ENCODE results near the gene WNT6. TPM values are rescaled to one million over a fixed set of nuclear protein-coding genes. Genes with fewer than 3 reads are reported as not detected.

WNT6 gene
- polyA plus RNA-seq (ENCODE audit: insufficient read length), result 0.45 TPM

DNA sequence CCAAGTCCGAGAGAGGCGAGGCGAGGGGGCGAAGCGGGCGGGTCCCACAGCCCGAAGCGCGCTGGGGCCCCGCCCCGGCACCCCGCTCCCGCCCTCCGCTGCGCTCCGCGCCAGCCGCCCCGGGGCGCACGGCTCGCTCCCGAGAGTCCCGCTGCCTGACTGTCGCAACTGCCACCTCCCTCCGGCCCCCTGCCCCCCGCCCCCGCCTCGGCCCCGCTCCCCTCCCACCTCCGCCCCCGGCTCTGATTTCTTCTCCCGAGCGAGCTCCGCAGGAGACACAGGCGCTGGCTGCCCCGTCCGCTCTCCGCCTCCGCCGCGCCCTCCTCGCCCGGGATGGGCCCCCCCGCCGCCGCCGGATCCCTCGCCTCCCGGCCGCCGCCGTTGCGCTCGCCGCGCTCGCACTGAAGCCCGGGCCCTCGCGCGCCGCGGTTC is at the start of gene WNT6:
TSS of gene WNT6 (plus strand) at position 250 of the 432 bp plus-strand sequence. CDS start 233 bp downstream, outside the sequence.
- DNase-seq, result no peak

DNA sequence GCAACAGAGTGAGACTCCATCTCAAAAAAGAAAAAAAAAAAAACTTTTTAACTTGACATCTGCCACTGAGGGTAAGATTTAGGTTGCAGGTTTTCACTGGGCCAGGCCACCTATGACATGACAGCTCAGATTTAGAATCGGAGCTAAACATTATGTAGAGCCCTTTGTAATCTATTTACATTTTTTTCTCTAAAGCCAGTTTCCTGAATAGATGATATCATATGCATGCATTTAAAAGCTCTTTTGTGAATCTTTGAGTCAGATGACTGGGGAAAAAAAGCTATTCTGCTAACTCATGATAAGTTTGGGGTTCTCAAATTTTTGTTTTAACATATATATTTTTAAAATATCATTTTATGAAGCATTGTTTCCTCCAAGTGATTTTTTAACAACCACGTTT is 49.3 kb upstream of the WNT6 start:
- no peak for DNase-seq

DNA sequence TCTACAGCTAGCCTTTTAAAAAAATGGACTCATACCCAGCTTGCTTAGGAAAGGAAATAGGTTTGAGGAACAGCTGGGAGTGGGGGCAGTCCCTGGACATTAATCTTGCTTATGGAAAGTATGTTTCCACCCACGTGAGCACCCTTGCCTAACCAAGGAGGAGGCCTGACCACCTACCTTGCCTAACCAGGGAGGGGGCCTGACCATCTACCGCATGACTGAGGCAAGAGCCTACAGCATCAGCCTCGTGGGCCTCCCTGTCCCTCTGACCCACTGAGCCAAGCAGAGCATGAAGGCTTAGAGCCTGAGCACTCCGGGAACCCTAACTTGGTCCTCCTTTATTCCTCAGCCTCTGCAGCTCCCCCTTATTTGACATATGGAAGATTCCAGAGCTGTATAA is 48.2 kb upstream of the WNT6 start:
- no peak for DNase-seq

DNA sequence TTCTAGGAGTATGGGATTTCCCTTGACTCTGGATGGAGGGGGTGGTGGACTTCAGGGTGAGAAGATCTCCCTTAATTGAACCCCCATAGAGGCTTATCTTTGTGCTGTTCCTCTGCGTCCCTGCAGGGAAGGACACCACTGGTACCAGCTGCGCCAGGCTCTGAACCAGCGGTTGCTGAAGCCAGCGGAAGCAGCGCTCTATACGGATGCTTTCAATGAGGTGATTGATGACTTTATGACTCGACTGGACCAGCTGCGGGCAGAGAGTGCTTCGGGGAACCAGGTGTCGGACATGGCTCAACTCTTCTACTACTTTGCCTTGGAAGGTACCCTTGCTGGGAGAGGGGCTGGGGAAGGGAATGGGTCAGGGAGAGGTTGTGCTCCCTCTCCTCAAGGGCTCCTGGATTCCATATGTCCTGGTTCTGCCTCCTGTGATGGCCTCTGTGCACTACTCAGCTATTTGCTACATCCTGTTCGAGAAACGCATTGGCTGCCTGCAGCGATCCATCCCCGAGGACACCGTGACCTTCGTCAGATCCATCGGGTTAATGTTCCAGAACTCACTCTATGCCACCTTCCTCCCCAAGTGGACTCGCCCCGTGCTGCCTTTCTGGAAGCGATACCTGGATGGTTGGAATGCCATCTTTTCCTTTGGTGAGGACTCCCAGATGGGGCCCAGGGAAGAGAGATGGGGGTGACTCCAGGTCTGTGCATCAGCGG is 47.3 kb upstream of the WNT6 start:
- DNase-seq, result no peak

DNA sequence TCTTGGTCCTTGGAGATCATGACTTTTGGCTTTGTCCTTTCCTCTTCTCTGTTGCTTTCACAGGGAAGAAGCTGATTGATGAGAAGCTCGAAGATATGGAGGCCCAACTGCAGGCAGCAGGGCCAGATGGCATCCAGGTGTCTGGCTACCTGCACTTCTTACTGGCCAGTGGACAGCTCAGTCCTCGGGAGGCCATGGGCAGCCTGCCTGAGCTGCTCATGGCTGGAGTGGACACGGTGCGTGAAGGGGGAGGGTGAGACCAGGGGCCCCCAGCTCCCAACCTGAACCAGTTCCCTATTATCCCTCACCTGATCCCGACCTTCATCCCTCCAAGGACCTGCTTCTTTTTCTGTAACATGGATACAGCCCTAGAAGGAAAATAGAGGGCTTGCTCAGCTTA is 46.7 kb upstream of the WNT6 start:
- no peak for DNase-seq

DNA sequence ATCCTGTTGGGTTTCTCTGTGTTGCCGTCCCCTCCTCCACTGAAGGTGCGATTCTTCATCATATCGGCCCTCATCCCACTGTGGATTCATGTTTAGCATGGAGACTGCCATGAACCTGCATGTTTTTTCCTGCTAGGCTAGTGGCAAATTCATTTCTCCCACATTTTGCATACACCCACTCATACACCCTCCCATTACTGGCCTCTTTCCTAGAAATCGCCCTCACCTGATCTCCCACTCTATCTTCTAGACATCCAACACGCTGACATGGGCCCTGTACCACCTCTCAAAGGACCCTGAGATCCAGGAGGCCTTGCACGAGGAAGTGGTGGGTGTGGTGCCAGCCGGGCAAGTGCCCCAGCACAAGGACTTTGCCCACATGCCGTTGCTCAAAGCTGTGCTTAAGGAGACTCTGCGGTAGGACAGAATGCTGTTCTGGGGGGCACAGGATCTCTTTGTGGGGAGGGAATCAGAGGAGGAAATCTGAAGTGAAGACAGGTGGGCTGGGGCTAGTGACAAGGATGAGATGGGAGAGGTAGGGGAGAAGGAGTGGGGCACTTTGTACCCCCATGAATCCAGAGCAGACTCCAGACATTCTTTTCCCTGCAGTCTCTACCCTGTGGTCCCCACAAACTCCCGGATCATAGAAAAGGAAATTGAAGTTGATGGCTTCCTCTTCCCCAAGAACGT is 45.7 kb upstream of the WNT6 start:
- DNase-seq, result no peak

DNA sequence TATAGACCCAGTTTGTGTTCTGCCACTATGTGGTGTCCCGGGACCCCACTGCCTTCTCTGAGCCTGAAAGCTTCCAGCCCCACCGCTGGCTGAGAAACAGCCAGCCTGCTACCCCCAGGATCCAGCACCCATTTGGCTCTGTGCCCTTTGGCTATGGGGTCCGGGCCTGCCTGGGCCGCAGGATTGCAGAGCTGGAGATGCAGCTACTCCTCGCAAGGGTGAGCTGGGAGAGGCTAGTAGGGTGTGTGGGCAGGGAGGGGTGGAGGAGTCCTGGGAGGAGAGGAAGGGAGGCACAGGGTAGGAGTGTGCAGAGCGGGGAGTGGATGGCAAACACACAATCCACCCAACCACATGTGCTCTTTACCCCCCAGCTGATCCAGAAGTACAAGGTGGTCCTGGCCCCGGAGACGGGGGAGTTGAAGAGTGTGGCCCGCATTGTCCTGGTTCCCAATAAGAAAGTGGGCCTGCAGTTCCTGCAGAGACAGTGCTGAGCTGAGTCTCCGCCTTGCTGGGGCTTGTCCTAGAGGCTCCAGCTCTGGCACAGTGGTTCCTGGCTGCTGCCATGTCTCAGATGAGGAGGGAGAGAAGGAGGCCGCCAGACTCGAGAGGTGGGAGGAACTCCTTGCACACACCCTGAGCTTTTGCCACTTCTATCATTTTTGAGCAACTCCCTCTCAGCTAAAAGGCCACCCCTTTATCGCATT is 44.9 kb upstream of the WNT6 start:
- no peak for DNase-seq

DNA sequence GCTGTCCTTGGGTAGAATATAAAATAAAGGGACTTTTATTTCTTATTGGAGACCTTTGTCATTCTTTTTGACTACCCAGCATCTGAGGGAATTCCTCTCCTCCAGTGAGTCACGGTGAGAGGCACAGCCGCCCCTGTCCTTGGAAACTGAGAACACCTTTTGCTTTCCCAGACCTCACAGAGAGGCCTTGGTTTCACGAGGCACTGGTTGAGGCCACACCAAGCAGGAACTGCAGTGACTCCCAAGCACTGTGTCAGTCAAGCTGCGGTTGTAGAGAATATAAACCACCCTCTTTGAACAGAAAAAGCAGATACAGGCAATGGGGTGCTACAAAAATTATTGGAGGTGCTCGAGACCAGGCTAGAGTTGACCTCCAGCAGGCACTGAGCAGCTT is 44.4 kb upstream of the WNT6 start:
- no peak for DNase-seq

DNA sequence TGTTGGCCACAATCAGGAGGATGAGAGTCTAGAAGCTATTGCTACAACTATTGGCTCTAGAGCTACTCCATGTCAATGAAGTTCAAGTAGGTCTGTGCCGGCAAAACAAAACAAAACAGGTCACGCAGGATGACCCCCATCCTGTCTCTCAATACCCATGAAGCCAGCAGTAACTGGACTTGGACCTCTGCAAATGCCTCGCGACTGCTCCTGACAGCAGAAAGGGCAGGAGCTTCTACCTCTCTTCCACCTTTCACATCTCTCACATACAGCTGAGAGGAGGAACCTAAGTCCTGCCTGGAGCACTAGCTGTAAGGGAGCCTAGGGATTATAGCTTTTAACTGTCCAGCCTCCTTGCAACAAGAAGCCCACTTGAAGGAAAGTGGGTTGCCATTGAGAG is 44.0 kb upstream of the WNT6 start:
- DNase-seq, result no peak

DNA sequence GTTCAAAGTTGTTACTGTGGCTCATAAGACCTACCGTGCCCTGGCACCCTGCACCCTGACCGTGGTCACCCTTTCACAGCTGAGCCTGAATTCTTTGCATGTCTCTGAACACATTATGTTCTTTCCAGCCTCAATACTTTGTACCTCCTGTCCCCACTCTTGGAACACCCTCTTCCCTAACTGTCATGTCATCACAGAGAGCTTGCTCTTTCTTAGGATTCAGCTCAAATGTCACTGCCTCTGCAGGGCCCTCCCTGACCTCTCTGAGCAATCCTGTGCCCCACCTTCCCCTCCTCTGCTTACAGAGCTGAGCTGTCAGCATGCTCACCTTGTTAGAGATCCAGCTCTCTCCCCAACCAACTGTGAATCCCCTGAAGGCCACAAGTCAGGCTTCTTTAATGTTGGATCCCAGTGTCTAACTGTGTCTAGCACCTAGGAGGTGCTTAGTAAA is 43.0 kb upstream of the WNT6 start:
- no peak for DNase-seq

DNA sequence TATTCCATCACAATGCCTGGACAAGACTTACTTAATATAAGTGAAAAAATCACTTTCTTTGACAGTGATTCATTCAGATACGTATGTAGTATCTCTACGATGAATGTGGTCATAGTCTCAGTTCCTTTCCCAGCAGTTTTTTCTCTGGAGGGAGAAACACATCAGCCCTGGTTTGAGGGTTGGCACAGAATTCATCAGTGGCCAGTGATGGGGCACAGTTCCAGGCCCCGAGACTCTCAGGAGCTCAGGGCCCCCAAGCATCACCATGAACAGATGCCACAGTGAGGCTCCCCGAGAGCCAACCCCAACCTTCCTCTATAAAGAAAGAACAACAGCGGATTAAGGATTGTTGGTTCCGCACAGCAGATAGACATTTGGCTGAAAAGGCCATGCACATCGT is 40.5 kb upstream of the WNT6 start:
- DNase-seq, result no peak

DNA sequence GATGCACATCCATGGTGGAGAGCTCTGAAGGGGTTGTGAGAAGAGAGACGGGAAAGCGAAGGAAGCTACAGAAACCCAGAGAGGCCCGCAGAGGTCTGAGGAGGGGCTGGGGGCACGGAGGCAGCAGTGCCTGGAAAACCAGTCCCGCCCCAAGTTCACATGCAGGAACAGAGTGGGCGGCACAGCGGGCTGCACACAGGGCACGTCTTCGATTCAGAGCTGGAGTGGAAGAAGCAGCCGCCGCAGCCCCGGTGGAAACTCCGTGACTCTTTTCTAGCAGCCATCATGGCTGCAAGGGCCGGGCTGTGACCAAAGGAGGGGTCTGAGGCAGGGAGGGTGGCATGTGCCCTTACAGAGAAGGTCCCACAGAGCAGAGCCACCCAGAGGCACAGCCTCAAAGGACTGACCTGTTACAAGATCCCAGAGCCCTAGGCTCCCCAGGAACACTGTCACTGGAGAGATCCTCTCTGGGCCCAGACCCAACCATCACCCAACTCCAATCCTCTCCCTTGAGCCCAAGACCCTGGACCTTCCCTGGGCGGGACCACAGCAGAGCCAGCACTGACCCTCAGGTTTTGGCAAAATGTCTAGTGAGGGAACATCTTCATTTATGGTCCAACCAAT is 38.7 kb upstream of the WNT6 start:
- DNase-seq, result no peak

DNA sequence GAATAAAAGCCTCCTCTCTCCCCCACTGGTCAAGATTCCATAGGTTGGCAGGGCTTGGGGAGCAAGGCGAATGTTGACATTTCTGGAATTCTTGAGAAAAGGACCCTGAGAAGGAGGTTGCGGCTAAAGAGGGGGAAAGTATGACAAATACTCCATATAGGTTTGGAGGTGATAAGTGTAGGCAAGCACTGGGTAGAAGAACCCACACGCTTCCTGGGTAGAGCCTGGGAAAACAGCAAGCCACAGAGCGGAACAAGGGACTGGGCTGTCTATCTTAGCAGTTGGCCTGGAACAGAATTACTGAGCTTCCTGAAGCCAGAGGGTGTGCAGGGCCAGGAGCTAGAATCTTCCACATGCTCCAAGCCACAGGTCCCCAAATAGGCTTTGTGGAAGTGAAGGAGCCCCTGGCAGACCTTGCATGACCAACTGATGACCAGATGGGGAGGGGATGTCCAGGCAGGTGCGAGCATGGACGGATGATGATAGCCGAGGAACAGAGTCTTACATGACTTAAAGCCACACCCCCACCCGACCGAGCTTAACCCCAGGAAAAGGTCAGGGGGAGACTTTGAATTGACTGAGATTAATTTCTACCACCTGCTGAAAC is 37.9 kb upstream of the WNT6 start:
- no peak for DNase-seq

DNA sequence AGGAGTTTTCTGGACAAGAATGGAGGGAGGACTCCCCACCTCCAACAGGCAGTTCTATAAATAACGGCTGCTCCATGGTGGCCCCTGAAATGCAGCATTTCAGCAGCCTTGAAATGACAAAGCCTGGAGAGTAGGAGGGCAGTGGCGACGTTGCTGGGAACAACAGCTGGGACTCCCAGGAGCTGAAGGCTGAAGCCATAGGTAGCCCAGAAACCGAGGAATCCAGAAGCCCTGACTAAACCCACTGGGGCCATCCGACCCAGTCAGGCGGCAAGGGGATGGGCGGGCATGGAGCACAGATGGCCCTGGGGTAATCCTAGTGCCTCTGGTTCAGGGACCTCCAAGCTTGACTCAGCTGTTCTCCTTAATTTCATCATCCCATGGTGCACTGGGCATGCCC is 37.0 kb upstream of the WNT6 start:
- no peak for DNase-seq

DNA sequence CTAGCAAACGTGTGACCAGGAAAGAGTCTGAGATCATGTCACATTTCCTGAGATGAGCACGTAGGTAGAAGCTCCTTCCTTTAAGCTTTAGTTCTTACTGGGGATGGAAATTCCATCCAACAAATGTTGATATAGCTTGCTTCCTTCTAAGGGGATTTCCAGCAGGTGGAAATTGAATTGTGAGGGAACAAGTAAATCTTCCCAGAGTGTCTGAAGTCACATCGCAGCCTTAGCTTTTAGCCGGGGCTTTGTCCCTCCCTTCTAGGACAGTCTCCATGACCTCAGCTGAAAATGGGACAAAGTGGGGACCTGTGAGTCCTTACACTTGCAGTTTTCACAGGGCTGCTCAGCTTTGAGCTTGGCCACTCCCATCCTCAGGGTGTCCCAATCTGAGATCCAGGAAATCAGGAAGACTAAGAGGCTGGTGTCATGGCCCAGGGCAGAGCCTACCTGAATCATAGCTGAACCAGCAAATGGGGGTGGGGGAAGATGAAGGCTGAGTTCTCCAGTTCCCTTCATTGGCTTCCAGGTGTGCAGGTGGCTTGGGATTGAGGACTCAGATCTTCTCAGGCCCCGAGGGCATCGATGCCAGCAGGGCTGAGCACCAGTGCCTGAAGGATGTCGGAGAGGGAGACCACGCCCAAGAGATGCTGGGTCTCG is 36.3 kb upstream of the WNT6 start:
- DNase-seq, result no peak

DNA sequence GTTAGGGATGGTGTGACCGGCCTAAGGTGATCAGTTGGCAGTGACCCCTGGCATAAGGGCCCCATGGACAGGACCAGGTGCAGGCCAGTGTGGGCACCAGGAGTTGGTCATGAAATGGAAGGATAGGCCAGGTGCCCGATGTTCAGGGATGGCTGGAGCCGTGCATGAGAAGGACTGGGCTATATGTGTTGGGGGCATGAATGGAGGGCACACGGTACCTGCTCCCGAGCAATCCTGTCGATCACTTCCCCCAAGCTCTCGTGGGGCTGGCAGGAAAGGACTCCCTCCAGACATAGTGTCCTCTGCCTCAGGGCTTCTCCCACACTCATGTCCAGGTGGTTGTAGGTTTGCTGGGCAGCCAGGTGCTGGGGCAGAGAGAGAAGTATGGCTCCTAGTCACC is 35.6 kb upstream of the WNT6 start:
- no peak for DNase-seq

DNA sequence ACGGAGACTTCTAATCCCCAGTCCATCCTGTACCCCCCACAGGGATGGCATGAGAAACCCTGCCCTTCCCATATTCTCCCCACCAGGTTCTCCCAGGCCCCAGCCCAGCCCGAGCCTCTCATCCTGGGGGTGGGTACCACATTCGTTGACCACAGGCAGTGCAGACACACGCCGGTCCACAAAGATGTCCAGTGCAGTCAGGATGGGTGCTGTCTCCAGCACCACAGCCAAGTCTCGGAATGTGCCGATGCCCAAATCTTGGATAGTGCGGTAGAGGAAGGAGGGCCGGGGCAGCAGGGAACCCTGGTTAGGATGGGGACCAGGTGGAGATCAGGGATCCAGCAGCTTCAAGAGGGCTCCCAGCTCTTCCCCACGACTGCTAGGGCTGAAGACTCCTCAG is 32.8 kb upstream of the WNT6 start:
- DNase-seq, result no peak

DNA sequence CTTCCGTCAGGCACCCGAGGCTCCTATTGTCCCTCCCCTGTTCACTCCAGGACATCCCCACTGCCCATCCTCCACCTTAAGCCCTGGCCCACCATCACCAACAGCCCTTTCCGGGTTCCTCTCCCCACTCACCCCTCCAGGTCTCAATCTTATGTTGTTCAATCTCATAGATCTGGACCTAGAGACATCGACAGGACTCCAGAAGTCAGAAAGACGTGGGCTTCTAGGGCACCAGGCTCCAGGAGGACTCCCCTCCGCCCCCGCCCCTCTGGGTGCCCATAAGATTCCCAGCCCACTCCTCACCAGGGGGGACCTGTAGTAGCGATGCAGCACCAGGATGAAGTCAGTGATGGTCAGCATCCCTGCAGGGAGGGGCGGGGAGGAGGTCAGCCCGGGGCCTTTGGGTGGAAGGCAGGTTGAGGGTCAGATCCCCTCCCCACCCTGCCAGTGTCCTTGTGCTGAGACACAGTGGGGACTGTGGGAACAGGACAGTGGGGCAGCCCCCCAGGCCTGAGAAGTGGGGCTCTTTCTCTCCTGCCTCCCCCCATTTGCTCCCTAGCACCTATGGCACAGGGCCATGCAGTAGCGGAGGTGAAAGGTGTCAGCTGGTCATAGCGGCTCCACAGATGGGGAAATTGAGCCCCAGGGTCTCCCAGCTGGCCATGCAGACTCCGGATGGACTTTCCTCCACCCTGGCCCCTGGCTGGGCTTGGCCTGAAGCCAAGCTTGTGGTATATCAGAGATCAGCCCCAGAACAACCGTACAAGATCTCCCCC is 31.7 kb upstream of the WNT6 start:
- no peak for DNase-seq

DNA sequence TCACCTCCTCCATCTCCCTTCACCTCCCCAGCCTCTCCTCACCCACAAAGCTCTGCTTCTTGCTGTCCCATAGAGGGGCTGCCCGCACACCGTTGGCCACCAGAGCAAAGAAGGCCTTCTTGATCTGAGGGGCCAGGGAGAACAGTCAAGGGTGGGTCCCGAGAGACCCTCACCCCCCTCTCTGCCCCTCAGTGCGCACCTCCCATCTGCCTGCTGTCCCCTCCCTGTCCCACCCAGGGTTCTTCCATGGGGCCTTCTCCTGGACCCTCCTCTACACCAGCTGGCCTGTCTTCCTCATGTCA is 31.2 kb upstream of the WNT6 start:
- no peak for DNase-seq

DNA sequence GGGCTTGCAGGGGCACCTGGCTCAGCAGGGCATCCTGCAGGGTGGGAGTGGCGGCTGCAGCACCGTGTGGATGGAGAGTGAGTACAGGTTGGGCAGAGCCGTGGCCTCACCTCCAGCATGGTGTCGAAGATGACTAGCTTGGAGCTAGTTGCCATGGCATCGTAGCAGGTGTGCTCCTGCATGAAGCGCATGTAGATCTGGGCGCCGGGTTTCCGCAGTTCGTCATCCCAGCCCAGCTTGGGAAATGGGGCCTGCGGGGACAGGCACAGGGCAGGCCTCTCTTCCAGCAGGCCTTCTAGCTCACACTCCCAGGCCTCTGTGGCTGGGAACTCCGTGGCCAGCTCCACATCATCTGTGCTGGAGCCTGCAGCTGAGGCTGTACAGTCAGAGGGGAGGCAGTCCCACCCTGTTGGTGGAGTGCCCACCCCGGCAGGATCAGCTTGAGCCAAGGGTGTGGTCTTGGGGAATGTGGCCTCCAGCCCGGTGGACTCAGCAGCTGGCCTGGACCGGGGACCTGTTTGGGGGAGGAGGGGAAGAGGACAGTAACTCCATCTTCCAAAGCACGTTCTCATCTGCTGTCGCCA is 29.6 kb upstream of the WNT6 start:
- DNase-seq, result peak; percentile 78

Measured in hindlimb muscle (tissue), 1 donor.